ENCODE measurements around the gene RAP1GAP2.
"Not testable (repeated sequence)": the region's sequence is repeated elsewhere in the genome, so short reads cannot be mapped to it uniquely, and the experiment has no call there.

RAP1GAP2 gene

DNA sequence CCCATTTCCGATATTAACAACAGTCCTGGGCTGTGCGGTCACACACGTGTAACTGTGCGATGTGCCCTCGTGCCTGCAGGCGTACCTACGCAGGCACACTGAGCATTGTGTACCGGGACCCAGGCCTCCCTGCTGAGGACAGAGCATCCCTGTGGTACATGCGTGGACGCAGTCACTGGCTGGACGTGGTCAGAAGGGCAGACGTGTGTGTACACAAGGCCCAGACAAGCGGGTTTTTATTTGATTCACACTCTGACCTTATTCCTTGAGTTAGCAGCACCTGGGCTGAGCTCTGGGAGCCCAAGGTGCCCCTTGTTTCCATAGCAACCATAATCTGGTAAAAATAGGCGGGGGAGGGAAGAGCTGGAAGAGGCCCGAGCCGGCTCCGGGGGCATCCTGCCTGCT, 19.5 kb downstream of the RAP1GAP2 start:
- DNase-seq: no peak

DNA sequence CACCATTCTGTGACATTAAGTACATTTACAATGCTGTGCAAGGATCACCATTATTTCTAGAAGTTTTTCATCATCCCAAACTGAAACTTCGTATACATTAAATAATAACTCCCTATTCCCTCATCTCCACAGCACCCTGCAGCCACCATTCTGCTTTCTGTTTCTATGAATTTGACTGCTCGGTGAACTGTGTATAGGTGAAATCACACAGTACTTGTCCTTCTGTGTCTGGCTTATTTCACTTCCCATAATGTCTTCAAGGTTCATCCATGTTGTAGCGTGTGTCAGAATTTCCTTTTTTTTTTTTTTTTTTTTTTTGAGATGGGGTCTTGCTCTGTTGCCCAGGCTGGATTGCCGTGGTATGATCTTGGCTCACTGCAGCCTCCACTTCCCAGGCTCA, 20.4 kb downstream of the RAP1GAP2 start:
- DNase-seq: no peak

DNA sequence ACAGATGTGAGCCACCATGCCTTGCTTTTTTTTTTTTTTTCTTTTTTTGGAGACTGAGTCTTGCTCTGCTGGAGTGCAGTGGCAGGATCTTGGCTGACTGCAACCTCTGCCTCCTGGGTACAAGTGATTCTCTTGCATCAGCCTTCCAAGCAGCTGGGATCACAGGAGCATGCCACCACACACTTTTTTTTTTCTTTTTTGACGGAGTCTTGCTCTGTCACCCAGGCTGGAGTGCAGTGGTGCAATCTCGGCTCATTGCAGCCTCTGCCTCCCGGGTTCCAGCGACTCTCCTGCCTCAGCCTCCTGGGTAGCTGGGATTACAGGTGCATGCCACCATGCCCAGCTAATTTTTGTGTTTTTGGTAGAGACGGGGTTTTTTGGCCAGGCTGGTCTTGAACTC, 23.1 kb downstream of the RAP1GAP2 start:
- DNase-seq: not testable (repeated sequence)

DNA sequence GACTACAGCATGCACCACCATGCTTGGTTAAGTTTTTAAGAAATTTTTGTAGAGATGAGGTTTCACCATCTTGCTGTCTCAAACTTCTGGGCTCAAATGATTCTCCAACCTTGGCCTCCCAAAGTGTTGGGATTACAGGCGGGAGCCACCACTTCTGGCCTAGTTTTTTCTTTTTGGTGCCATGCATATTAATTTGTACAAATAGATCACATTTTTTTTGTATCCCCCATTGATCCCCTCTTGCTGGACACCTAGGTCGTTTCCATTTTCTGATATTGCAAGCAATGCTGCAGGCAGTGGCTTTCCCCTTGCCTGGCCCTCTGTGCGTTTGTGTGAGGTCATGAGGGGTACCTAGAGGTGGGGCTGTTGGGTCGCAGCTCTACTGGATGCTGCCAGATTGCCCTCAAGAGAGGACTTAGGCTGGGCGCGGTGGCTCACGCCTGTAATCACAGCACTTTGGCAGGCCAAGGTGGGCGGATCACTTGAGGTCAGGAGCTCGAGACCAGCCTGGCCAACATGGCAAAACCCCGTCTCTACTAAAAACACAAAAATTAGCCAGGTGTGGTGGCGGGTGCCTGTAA, 23.8 kb downstream of the RAP1GAP2 start:
- no peak for DNase-seq

DNA sequence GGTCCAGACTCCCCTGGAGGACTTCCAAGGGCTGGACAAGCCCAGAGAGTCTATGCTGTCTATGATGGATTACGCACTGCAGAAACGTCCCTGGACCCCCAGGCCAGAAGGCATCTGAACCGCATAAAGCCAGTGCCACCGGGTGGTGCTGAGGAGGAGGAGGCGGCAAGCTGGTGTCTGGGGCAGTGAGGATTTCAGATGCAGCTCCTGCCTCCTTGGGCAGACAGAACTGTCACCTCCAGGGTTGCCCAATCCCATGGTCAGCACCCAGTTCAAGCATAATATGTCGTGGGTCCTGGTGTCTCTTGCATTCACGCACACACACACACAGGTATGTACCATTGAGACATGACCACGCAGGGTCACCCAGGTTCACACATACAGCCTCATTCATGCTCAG, 25.6 kb downstream of the RAP1GAP2 start:
- no peak for DNase-seq

DNA sequence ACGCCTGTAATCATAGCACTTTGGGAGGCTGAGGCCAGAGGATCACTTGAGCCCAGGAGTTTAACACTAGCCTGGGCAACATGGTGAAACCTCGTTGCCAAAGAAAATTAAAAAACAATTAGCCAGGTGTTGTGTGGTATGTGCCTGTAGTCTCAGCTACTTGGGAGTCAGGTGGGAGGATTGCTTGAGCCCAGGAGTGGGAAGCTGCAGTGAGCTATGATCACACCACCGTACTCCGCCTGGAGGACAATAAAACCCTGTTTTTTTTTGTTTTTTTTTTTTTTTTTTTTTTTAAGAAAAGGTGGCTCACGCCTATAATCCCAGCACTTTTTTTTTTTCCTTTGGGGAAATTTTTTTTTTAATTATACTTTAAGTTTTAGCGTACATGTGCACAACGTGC, 26.1 kb downstream of the RAP1GAP2 start:
- DNase-seq: no peak

DNA sequence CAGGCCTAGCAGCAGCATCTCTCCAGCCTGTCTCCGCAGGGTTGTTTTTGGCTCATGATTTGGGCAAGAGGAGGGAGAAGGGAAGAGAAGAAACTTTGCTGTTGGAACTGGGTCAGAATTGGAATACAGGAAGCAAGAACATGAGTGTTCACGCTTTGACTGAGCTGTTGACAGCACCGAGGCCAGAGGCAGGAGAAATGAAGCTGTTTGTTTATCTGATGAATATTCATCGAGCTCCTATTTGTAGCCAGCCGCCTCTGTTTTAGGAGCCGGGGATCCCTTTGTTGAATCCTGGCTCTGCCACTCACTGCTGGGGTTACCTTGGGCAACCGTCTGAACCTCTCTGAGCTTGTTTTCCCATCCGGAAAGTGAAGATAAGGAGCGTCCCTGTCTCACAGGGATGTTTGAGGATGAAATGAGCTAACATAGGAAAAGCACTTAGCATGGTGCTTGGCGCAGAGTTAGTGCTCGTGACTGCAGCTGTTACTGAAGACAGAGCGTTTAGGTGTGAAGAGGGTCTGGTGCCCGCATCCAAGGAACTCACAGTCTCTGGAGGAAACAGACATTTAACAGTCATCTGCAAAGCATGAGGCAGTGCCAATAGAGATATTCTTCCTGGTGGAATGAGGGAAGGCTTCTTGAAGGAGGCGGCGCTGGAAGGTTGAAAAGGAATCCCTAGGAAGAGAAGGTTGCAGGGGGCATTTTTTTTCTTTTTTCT, 29.2 kb downstream of the RAP1GAP2 start:
- DNase-seq: no peak

DNA sequence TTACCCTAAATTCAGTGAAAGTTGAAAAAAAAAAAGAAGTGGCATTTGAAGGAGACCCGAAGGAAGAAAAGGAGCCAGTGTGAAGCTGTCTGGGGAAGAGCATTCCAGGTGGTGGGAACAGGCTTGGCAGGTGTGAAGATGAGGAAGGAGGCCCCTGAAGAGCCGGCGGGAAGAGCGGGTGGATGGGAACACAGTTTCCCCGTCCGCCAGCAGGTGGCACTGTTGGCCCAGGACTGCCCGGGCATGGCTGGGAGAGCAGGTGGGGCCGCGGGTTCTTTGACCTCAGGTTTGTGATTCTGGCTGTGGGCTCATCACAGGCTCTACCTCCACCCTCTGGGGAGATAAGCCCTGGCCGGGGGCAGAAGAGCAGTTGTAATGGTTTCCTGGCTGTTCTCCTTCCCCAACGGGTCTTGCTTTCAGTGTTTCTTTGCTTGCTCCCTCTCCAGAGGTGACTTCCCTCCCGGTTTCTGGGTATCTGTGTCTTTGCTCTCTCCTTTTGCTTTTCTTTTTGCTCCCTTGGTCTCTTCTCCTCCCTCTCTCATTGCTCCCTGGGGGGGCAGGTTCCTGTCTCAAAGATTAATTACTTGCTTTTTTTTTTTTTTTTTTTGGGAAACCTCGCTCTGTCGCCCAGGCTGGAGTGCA, 32.3 kb downstream of the RAP1GAP2 start:
- DNase-seq: peak; percentile 41

DNA sequence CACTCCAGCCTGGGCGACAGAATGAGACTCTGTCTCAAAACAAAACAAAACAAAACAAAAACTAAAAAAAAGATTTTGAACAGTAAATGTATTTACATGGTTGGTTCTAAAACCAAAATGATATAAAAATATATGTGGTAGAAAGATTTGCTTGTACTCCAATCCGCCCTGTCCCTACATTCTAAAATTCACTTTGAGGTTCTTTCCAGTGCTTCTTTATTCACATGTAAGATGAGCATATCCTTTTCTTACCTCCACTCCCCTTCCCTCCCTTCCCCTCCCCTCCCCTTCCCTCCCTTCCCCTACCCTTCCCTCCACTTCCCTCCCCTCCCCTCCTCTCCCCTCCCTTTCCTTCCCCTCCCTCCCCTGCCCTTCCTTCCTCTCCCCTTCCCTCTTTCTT, 34.4 kb downstream of the RAP1GAP2 start:
- no peak for DNase-seq

DNA sequence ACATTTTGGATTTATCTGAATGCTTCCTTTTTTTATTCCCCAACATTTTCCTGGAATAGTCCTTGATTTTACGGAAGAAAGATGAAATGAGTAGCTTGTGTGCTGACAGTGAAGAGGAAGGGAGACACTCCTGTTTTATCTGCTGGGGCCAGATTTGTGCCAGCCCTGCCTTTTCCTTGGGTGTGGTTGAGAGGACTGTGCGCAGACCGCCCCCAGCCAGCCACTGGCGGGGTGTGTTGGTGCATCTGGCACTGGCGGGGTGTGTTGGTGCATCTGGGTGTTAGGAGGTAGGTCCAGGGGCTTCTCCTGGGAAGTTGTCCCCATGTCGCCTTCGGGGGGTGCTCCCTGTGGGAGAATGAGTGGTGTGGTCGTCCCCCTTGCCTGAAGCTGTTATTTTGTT, 39.5 kb downstream of the RAP1GAP2 start:
- no peak for DNase-seq

DNA sequence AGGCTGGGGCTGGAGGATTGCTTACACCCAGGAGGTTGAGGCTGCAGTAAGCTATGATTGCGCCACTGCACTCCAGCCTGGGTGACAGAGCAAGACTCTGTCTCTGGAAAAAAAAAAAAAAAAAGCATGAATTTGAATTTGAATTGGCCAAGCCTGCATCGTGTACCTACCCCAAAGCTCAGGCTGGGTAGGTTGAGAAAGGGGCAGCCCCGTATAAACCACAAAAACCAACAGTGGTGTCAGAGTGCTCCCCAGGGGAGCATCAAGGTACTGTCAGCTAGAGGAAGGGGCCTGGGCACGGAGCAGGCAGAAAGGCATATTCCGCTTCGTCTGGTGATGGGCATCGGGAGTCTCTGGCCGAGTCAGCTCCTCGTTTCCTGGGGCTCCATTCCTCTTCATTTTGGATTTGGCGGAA, 40.9 kb downstream of the RAP1GAP2 start:
- no peak for DNase-seq

DNA sequence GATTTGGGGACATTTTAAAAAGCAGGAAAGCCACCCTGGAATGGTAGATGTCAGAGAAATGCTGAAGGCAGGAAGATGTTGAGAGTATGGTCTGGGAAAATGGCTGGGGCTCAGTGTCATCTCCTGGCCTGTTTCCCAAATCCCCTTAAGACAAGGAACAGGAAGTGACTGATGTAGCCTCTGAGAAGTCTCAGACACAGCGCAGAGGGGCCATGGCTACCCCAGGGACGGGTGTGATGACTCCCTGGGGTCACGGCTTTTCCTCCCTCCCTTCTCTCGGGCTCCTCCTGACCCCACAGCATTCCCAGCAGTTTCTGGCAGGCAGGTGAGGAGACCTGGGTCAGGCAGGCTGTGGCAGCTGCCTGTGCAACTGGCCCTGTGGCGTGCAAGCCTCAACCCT, 45.4 kb downstream of the RAP1GAP2 start:
- DNase-seq: no peak

DNA sequence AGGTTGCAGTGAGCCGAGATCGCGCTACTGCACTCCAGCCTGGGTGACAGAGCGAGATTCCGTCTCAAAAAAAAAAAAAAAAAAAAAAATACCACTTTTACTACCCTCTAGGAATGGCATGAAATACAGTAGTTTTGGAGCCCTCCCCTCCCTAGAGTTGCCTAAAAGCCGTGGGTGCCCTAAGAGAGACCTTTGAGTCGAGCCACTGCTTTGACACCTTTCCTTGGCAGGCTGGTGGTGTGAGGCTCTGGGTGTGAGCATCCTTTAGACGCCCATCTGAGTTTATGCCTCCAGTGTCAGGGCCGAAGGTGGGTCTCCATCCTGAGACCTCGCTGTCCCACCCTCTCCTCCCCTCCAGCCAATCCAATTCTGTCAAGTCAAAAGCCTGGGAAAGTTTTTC, 46.2 kb downstream of the RAP1GAP2 start:
- DNase-seq: no peak

DNA sequence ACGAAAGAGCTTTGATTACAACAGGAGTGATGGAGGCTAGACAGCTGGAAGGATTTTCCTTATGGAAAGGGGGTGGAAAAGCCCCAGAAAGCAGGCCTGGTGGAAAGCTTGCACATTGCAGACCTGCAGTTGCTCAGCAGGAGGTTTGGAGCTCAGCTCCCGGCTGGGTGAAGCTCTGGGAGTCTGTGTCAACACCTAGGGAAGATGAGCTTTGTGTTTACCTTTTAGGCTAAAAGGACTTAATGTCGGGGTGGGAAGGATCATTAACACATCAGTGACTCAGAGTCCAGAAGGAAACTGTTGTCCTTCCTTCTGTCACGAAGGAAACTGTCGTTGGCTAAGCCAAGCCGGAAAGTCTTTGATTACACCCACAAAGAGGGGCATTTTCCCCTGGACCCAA, 48.2 kb downstream of the RAP1GAP2 start:
- no peak for DNase-seq

DNA sequence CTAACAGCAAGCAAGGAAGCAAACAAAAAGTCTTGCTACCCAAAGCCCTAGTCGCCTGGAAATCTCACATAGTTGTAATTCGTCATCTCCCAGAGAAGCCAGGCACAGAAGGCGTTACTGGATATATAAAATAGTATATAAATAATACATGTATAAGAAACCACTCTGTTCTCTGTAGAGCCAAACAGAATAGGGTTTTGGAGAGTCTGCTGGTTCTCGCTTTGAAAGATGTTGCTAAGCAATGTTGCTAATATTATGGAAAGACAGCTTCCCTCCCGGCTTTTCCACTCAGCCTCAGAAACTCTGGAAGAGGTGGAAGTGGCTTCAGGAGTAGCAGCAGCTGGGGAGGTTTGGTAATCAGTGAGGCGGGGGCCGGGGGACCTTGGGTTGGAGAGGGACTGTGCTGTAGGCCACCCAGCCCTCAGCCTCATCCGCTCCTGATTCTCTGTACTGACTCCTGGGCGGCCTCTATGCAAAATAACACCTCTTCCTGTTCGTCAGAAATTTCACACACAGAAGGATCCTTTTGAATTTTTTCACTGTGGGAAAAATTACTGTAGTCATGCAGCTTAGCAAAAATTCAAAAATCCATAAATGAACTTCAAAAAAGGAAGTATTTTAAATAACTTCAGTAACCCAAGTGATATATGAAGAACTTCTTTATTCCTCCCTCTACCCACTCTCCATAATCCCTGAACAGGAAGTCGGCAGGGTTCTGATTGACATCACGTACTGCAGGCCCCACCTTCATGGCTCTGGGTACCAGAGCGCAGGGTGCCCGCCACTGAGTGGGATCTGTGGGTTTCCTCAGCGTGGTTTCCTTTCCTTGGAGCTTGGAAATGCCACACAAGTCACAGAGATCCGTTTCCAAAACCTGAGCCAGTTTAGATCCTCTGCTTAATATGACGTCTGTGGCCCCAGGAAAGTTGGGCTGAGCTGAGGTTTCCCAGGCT, 51.4 kb downstream of the RAP1GAP2 start:
- DNase-seq: no peak

DNA sequence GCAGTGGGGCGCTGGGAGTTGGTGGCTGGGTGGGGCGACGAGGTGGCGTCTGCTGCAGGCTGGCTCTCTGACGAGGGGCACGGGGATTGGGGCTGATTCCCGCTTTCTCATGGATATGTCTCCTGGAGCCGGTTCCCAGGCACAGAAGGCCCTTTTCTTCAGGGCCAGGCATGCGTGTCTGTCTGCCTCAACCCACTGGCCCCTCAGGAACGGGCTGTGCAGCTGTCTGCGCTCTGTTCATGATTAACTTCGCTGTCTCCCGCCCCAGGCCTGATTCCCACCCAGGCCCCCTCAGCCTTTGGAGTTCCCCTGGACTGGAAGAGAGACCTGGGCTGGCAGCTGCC, 53.1 kb downstream of the RAP1GAP2 start:
- DNase-seq: no peak

DNA sequence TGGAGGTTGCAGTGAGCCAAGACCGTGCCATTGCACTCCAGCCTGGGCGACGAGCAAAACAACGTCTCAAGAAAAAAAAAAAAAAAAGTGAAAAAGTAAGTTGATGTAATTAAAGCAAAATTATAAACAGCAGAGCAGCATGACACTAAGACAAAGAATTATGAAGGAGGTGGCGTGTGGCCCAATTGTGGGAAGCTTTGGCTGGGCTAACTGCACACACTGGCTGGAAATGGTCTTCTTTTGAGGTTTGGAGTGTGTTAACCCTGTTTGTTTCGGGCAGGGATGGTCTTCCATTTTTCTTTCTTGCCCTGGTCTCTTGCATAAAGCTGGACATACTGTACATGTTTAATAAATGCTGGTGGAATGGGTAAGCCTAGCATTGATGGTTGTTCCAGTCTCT, 54.8 kb downstream of the RAP1GAP2 start:
- DNase-seq: no peak

DNA sequence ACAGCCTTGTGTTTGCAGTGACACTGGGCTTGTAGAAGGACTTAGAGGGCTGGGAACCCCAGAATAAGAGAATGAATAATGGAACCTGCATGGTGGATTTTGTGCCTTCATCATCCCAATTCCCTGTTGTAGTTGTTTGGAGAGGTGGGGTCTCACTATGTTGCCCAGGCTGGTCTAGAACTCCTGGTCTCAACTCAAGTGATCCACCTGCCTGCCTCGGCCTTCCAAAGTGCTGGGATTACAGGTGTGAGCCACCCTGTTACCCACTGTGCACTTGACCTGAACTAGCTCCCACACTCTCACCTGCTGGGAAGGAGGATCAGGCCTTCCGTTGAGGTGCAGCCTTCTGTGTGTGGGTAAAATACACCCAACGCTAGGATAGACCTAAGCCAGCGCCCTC, 55.4 kb downstream of the RAP1GAP2 start:
- DNase-seq: no peak

DNA sequence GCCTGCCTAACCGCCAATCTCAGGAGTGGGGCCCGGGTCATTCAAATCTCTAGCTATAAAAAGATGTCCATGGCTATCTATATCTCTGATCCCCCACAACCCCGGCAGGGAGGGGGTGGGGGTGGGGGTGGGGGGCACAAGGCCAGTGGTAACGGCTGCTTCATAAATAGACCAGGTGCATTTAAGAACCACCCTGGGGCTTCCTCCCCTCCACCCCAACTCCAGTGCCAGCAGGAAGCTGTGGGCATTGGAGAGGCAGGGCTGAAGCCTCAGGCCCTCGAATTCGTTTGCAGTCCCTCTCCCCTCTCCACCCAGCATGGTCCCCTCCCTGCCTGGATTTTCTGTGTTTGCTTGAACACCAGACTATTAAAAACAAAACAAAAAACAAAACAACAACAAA, 56.0 kb downstream of the RAP1GAP2 start:
- DNase-seq: no peak

DNA sequence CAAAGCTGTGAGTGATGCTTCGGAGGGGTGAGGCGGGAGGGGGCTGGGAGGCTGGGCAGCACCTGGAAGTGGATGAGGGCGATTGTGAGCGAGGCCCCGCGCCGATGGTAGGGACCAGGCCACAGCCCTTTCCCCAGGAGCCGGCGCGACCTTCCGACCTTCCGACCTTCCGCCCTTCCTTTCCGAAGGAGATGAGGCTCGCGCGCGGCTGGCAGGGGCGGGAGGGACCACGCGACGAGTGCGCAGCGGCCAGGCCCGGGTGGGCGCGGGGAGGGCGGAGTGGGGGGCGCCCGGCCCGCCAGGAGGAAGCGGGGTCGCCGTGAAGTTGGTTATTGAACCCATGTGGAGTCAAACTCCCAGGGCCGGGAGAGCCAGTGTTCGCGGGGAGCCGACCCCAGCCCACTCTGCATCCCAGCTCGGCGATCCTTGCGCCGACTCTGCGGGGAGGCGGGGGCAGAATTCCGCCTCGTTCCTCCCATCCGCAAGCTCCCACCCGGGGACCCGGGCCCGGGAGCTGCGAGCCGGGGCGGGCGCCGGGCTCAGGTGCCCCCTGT, 56.6 kb downstream of the RAP1GAP2 start:
- DNase-seq: no peak

DNA sequence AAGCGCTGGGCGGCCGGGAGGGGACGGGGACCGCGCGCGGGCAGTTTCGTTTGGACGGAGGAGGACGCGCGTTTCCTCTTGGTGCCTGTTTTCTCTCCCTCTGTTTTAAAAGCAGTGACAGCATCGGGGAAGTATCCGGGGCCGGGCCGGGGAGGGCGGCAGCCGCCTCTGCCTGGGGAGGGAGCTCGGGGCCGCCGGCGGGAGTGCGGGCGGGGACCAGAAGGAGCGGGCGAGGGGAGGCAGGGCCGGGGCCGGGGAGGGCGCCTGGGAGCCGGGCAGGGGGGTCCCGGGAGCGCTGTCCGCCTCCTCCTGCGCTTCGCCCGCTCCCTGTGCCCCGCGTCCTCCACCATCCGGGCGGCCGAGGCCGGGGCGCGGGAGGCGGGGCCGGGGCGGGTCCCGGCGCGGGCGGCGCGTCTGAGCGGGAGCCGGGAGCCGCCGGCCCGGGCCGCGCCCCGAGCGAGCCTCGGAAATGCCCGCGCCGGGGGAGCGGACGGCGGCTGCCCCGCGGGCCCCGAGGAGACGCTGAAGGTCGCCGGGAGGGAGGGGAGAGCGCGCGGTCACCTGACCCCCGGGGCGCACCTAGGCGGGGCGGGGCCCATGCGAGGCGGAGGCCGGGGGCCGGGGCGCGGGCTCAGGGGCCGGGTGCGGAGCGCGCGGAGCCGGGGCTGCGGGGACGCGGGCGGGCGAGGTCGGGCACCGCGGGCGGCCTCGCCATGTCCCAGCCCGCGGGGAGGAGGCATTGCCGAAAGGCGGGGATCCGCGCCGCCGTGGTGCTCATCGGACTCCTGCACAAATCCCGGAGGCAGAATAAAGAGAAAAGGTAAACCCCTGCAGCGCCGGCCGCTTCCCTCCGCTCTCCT, 57.3 kb downstream of the RAP1GAP2 start:
- DNase-seq: peak; percentile 23
